K562 (cell line): ENCODE measurements around the gene SPRED2. TPM values are rescaled to one million over a fixed set of nuclear protein-coding genes. Genes with fewer than 3 reads are reported as not detected.

Source experiments
- ILF3 ChIP-seq: fragments of 450-650 bp; IDR thresholded peaks from 2 replicates; pipeline ENCODE4 v1.6.1; 2018; ENCODE audit warnings: antibody characterized with exemption, mild to moderate bottlenecking, moderate library complexity, borderline replicate concordance
- MEIS2 ChIP-seq: fragments of 450-650 bp; IDR thresholded peaks from 2 replicates; pipeline ENCODE4 v1.6.1; 2014; ENCODE audit warnings: mild to moderate bottlenecking; ENCODE audit not compliant: partially characterized antibody
- NR4A1 ChIP-seq, 2 experiments: fragments of 250-450 bp in 1 of 2; fragments of 450-650 bp in 1 of 2; sonication (Bioruptor Pico) in 1 of 2; IDR thresholded peaks; 2 replicates each; pipeline versions ENCODE4 v1.4.0 to v1.6.1; 2016 to 2020; ENCODE audit warnings: mild to moderate bottlenecking in 2 of 2, missing compliant biosample characterization in 1 of 2, missing genetic modification characterization in 1 of 2, moderate library complexity in 1 of 2
- RAD51 ChIP-seq: fragments of 450-650 bp; IDR thresholded peaks from 2 replicates; pipeline ENCODE4 v1.7.1; 2016; ENCODE audit warnings: low read depth, mild to moderate bottlenecking, borderline replicate concordance
- TAF9B ChIP-seq: fragments of 450-650 bp; IDR thresholded peaks from 2 replicates; pipeline ENCODE4 v1.6.1; 2018; ENCODE audit warnings: mild to moderate bottlenecking; ENCODE audit not compliant: partially characterized antibody
- polyA plus RNA-seq, 8 experiments: library from polyadenylated mRNA; depleted of rRNA in 4 of 8; stranded (reverse) in 5 of 8; unstranded in 3 of 8; fragments of >200 nt; fragmentation: Nextera tagmentation in 2 of 8; fragmentation: Illumina TruSeq in 1 of 8; extraction: Ambion mirVana in 2 of 8; extraction: Trizol in 1 of 8; gene quantifications; 2 replicates each; pipeline versions ENCODE4 v1.2.1 to v1.2.3, GENCODE V29; 2011 to 2014; ENCODE audit warnings: inconsistent platforms in 1 of 8, missing spikeins in 1 of 8
- total RNA-seq, 7 experiments: library from RNA; depleted of rRNA in 6 of 7; stranded (reverse); fragments of >200 nt in 6 of 7; fragmentation: Illumina TruSeq in 2 of 7; extraction: Trizol in 2 of 7; gene quantifications; 2 replicates each; pipeline versions ENCODE4 v1.2.1 to v1.2.3, GENCODE V29; 2011 to 2021; ENCODE audit warnings: low replicate concordance in 1 of 7
- TF ChIP-seq, protein P1 (sequence below): fragments of 450-650 bp; IDR thresholded peaks from 2 replicates; pipeline ENCODE4 v1.6.1; 2016; ENCODE audit warnings: mild to moderate bottlenecking, moderate library complexity
- TF ChIP-seq, protein P2 (sequence below): fragments of 450-650 bp; IDR thresholded peaks from 2 replicates; pipeline ENCODE4 v1.6.1; 2016
- TF ChIP-seq, protein P3 (sequence below), 2 experiments: fragments of 450-650 bp in 1 of 2; IDR thresholded peaks; 2 replicates each; pipeline ENCODE4 v1.6.1; 2011 to 2017; ENCODE audit warnings: low read depth in 2 of 2, antibody characterized with exemption in 1 of 2, borderline replicate concordance in 1 of 2, low read length in 1 of 2, mild to moderate bottlenecking in 1 of 2, mixed read lengths in 1 of 2; ENCODE audit not compliant: control insufficient read depth in 1 of 2

The SPRED2 gene
- total and polyA plus RNA-seq, 9 of the 15 experiments (the other 6 are each of a cell fraction or from before 2014, with no cell fraction given): 4.6 to 50.8 (median 14.1) TPM

DNA sequence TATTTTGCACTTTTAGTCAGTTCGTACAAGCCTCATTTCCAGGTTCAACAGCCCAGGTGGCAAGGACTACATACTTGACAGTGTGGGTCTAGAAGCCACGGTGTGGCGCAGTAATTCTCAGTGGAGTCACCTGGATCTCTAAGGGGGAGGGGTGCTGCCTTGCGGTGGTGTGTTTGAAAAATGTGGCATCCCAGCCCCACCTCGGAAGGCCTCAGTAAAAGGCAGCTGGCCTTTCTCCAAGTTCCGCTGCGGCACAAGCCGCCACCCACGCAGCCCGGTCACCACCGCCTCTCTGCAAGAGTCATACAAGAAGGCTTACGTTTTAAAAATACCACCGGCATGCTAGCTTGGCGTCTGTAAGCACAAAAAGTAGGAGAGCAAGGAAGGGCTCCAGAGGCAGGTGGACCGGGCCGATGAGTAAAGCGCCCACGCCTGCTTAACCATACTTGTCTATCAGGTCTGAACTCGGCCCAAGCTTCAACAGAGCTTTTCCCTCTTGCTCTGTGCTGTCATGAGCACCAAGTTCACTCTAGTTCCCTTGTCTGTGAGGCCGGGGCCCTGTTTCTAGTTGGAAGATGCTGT, 49.5 kb downstream of the SPRED2 start (continued):
- TF ChIP-seq, protein P1, sequence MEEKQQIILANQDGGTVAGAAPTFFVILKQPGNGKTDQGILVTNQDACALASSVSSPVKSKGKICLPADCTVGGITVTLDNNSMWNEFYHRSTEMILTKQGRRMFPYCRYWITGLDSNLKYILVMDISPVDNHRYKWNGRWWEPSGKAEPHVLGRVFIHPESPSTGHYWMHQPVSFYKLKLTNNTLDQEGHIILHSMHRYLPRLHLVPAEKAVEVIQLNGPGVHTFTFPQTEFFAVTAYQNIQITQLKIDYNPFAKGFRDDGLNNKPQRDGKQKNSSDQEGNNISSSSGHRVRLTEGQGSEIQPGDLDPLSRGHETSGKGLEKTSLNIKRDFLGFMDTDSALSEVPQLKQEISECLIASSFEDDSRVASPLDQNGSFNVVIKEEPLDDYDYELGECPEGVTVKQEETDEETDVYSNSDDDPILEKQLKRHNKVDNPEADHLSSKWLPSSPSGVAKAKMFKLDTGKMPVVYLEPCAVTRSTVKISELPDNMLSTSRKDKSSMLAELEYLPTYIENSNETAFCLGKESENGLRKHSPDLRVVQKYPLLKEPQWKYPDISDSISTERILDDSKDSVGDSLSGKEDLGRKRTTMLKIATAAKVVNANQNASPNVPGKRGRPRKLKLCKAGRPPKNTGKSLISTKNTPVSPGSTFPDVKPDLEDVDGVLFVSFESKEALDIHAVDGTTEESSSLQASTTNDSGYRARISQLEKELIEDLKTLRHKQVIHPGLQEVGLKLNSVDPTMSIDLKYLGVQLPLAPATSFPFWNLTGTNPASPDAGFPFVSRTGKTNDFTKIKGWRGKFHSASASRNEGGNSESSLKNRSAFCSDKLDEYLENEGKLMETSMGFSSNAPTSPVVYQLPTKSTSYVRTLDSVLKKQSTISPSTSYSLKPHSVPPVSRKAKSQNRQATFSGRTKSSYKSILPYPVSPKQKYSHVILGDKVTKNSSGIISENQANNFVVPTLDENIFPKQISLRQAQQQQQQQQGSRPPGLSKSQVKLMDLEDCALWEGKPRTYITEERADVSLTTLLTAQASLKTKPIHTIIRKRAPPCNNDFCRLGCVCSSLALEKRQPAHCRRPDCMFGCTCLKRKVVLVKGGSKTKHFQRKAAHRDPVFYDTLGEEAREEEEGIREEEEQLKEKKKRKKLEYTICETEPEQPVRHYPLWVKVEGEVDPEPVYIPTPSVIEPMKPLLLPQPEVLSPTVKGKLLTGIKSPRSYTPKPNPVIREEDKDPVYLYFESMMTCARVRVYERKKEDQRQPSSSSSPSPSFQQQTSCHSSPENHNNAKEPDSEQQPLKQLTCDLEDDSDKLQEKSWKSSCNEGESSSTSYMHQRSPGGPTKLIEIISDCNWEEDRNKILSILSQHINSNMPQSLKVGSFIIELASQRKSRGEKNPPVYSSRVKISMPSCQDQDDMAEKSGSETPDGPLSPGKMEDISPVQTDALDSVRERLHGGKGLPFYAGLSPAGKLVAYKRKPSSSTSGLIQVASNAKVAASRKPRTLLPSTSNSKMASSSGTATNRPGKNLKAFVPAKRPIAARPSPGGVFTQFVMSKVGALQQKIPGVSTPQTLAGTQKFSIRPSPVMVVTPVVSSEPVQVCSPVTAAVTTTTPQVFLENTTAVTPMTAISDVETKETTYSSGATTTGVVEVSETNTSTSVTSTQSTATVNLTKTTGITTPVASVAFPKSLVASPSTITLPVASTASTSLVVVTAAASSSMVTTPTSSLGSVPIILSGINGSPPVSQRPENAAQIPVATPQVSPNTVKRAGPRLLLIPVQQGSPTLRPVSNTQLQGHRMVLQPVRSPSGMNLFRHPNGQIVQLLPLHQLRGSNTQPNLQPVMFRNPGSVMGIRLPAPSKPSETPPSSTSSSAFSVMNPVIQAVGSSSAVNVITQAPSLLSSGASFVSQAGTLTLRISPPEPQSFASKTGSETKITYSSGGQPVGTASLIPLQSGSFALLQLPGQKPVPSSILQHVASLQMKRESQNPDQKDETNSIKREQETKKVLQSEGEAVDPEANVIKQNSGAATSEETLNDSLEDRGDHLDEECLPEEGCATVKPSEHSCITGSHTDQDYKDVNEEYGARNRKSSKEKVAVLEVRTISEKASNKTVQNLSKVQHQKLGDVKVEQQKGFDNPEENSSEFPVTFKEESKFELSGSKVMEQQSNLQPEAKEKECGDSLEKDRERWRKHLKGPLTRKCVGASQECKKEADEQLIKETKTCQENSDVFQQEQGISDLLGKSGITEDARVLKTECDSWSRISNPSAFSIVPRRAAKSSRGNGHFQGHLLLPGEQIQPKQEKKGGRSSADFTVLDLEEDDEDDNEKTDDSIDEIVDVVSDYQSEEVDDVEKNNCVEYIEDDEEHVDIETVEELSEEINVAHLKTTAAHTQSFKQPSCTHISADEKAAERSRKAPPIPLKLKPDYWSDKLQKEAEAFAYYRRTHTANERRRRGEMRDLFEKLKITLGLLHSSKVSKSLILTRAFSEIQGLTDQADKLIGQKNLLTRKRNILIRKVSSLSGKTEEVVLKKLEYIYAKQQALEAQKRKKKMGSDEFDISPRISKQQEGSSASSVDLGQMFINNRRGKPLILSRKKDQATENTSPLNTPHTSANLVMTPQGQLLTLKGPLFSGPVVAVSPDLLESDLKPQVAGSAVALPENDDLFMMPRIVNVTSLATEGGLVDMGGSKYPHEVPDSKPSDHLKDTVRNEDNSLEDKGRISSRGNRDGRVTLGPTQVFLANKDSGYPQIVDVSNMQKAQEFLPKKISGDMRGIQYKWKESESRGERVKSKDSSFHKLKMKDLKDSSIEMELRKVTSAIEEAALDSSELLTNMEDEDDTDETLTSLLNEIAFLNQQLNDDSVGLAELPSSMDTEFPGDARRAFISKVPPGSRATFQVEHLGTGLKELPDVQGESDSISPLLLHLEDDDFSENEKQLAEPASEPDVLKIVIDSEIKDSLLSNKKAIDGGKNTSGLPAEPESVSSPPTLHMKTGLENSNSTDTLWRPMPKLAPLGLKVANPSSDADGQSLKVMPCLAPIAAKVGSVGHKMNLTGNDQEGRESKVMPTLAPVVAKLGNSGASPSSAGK: peak; percentile 30; the same call in 1 of the 2 replicates
- no peak for TF ChIP-seq RAD51
- TF ChIP-seq, protein P2, sequence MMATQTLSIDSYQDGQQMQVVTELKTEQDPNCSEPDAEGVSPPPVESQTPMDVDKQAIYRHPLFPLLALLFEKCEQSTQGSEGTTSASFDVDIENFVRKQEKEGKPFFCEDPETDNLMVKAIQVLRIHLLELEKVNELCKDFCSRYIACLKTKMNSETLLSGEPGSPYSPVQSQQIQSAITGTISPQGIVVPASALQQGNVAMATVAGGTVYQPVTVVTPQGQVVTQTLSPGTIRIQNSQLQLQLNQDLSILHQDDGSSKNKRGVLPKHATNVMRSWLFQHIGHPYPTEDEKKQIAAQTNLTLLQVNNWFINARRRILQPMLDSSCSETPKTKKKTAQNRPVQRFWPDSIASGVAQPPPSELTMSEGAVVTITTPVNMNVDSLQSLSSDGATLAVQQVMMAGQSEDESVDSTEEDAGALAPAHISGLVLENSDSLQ: no peak; the same call in 1 of the 2 replicates
- no peak for TF ChIP-seq ILF3
- peak; percentile 61 for TF ChIP-seq MEIS2
- TF ChIP-seq, protein P3, sequence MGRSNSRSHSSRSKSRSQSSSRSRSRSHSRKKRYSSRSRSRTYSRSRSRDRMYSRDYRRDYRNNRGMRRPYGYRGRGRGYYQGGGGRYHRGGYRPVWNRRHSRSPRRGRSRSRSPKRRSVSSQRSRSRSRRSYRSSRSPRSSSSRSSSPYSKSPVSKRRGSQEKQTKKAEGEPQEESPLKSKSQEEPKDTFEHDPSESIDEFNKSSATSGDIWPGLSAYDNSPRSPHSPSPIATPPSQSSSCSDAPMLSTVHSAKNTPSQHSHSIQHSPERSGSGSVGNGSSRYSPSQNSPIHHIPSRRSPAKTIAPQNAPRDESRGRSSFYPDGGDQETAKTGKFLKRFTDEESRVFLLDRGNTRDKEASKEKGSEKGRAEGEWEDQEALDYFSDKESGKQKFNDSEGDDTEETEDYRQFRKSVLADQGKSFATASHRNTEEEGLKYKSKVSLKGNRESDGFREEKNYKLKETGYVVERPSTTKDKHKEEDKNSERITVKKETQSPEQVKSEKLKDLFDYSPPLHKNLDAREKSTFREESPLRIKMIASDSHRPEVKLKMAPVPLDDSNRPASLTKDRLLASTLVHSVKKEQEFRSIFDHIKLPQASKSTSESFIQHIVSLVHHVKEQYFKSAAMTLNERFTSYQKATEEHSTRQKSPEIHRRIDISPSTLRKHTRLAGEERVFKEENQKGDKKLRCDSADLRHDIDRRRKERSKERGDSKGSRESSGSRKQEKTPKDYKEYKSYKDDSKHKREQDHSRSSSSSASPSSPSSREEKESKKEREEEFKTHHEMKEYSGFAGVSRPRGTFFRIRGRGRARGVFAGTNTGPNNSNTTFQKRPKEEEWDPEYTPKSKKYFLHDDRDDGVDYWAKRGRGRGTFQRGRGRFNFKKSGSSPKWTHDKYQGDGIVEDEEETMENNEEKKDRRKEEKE (IDR thresholded peaks at IDR 0.05; ENCODE audit: borderline replicate concordance in 1 of 2, control insufficient read depth in 1 of 2, low read depth in 2 of 2, low read length in 1 of 2): 0 out of 4 replicates have a peak, but pooled peaks of 1 of the 2 experiments have one; percentile 13
- peak; percentile 25 for TF ChIP-seq TAF9B
- TF ChIP-seq NR4A1 (CRISPR knock-in tag; IDR thresholded peaks at IDR 0.05): no peak
- TF ChIP-seq NR4A1 (tag; IDR thresholded peaks at IDR 0.05): no peak
